ENCODE data around the gene KCNJ10. TPM values are rescaled to one million over a fixed set of nuclear protein-coding genes. Genes with fewer than 3 reads are reported as not detected.

KCNJ10 gene
- total and polyA plus RNA-seq, 2 donors (not counting 3 experiments of a cell fraction or from before 2014, with no cell fraction given): not detected

GRCh38 chr1:160040476-160040875 lies 29.5 kb downstream of the KCNJ10 start:
- intact Hi-C loops (cut with micrococcal nuclease): no loop called here
- TF ChIP-seq CTCF (IDR thresholded peaks at IDR 0.05; ENCODE audit: extremely low read depth in 1 of 2, insufficient read depth in 1 of 2, low read depth in 1 of 2, low read length in 2 of 2): no peak
- no peak for TF ChIP-seq JUN (IDR thresholded peaks at IDR 0.05; ENCODE audit: borderline replicate concordance, insufficient read depth, insufficient read length, low read depth)
- TF ChIP-seq MAX (IDR thresholded peaks at IDR 0.05; ENCODE audit: insufficient read depth, insufficient read length): no peak
- TF ChIP-seq FOS (IDR thresholded peaks at IDR 0.05; ENCODE audit: borderline replicate concordance, insufficient read depth, low read length): no peak
- TF ChIP-seq POLR2AphosphoS5 (IDR thresholded peaks at IDR 0.05; ENCODE audit: insufficient read depth, low read depth, low read length): no peak
- no peak for TF ChIP-seq EZH2 (IDR thresholded peaks at IDR 0.05; ENCODE audit: borderline replicate concordance, low read depth, low read length, severe bottlenecking)
- TF ChIP-seq POLR2A (IDR thresholded peaks at IDR 0.05; ENCODE audit: low read depth, low read length): no peak
- no peak for TF ChIP-seq MYC (IDR thresholded peaks at IDR 0.05; ENCODE audit: low read depth, low read length)
- TF ChIP-seq GATA2 (IDR thresholded peaks at IDR 0.05; ENCODE audit: insufficient read depth, insufficient read length, low read depth, low read length): no peak
- Histone ChIP-seq H3K9ac (replicated peaks; ENCODE audit: extremely low read depth, insufficient read depth, low read length) (no peak overlapping the region), H3K9me3 (replicated peaks; ENCODE audit: control insufficient read depth, insufficient read depth, low read length) (no peaks in the 10 kb centered on the region), H3K27ac (ENCODE audit: insufficient read depth, low read depth, low read length) (no peak overlapping the region), H3K9me1 (replicated peaks; ENCODE audit: control insufficient read depth, extremely low read depth, insufficient read depth, low read length) (no peaks in the 10 kb centered on the region), H2AFZ (ENCODE audit: low read depth, low read length) (no peak overlapping the region), H3K79me2 (ENCODE audit: control insufficient read depth, insufficient read depth, low read length) (no peaks in the 10 kb centered on the region), H3K4me2 (ENCODE audit: insufficient read depth, low read length) (no peak overlapping the region), H3K27me3 (ENCODE audit: control insufficient read depth in 2 of 2, insufficient read depth in 2 of 2, low read length in 2 of 2) (peaks cover 10 to 13% of the 10 kb centered on the region in 2 experiments), H3K4me3 (replicated peaks in 1 of 3; ENCODE audit: insufficient read depth in 1 of 3, low read depth in 1 of 3, low read length in 3 of 3) (no peak overlapping the region), H3K36me3 (ENCODE audit: control insufficient read depth in 2 of 2, extremely low read depth in 1 of 2, insufficient read depth in 2 of 2, low read length in 2 of 2) (no peaks in the 10 kb centered on the region), H3K4me1 (ENCODE audit: control insufficient read depth, extremely low read depth, insufficient read depth, low read length) (no peaks in the 10 kb centered on the region), H4K20me1 (replicated peaks; ENCODE audit: control insufficient read depth, extremely low read depth, insufficient read depth, low read length) (no peaks in the 10 kb centered on the region)
- dilution Hi-C loops (cut with MboI; ENCODE audit: extremely low pct_ligation_motif_present, low sequenced_read_pairs): no loop called here
- CTCF ChIA-PET: no interaction called here
- FAIRE-seq (no peak), DNase-seq (ENCODE audit: low read depth, low spot score) (no peak)
- no TSS peak for BruUV-seq (replicated peaks)
- POLR2A ChIA-PET: no interaction called here

Data from endothelial cell of umbilical vein (primary cell).